NK-92 treated with Interleukin-12 subunit alpha and Interleukin-12 subunit beta, amount 100 ng/mL, for 24 hours (cell line): ENCODE results near the gene BUD13.
"Not testable (repeated sequence)": the region's sequence is repeated elsewhere in the genome, so short reads cannot be mapped to it uniquely, and the experiment has no call there.

ENCODE experiments used
- DNase-seq: peaks from one replicate; lab custom pipeline; 2025; lab: John Stamatoyannopoulos, UW

Gene BUD13

GRCh38 chr11:116756044-116756443 is 16.7 kb downstream of the BUD13 start:
- not testable (repeated sequence) for DNase-seq

- no peak for DNase-seq
Measured at GRCh38 chr11:116750070-116750718, 22.6 kb downstream of the BUD13 start.

- no peak for DNase-seq
Measured at GRCh38 chr11:116742104-116742503, 30.7 kb downstream of the BUD13 start.

- no peak for DNase-seq
Measured at GRCh38 chr11:116740741-116741140, 32.0 kb downstream of the BUD13 start.

GRCh38 chr11:116738975-116739374 is 33.8 kb downstream of the BUD13 start:
- DNase-seq = no peak

GRCh38 chr11:116736763-116737162 is 36.0 kb downstream of the BUD13 start:
- DNase-seq = no peak

GRCh38 chr11:116733969-116734508 is 38.7 kb downstream of the BUD13 start:
- no peak for DNase-seq

- DNase-seq = no peak
Measured at GRCh38 chr11:116733043-116733755, 39.6 kb downstream of the BUD13 start.

GRCh38 chr11:116732271-116733042 is 40.3 kb downstream of the BUD13 start:
- peak; percentile 25 for DNase-seq

- DNase-seq = no peak
Measured at GRCh38 chr11:116731821-116732220, 41.0 kb downstream of the BUD13 start.

GRCh38 chr11:116731097-116731761 is 41.6 kb downstream of the BUD13 start:
- DNase-seq = no peak

- DNase-seq = no peak
Measured at GRCh38 chr11:116730601-116731000, 42.2 kb downstream of the BUD13 start.

- no peak for DNase-seq
Measured at GRCh38 chr11:116730241-116730561, 42.6 kb downstream of the BUD13 start.

GRCh38 chr11:116729501-116730240 is 43.1 kb downstream of the BUD13 start:
- DNase-seq = no peak

GRCh38 chr11:116727990-116728389 is 44.8 kb downstream of the BUD13 start:
- DNase-seq = no peak

GRCh38 chr11:116725434-116726221 is 47.2 kb downstream of the BUD13 start:
- no peak for DNase-seq

- DNase-seq = no peak
Measured at GRCh38 chr11:116724813-116725212, 48.0 kb downstream of the BUD13 start.

- DNase-seq = no peak
Measured at GRCh38 chr11:116723511-116723910, 49.3 kb downstream of the BUD13 start.

- DNase-seq = no peak
Measured at GRCh38 chr11:116721988-116722387, 50.8 kb downstream of the BUD13 start.

- DNase-seq = no peak
Measured at GRCh38 chr11:116720895-116721294, 51.9 kb downstream of the BUD13 start.
